Glomerular visceral epithelial cell (primary cell): Measurements from ENCODE around the gene NR2F2.

Experiments used
- DNase-seq: peaks from one replicate; pipeline ENCODE4 v3.0.0-alpha.2; 2016; ENCODE audit errors: extremely low spot score

The NR2F2 gene

DNA sequence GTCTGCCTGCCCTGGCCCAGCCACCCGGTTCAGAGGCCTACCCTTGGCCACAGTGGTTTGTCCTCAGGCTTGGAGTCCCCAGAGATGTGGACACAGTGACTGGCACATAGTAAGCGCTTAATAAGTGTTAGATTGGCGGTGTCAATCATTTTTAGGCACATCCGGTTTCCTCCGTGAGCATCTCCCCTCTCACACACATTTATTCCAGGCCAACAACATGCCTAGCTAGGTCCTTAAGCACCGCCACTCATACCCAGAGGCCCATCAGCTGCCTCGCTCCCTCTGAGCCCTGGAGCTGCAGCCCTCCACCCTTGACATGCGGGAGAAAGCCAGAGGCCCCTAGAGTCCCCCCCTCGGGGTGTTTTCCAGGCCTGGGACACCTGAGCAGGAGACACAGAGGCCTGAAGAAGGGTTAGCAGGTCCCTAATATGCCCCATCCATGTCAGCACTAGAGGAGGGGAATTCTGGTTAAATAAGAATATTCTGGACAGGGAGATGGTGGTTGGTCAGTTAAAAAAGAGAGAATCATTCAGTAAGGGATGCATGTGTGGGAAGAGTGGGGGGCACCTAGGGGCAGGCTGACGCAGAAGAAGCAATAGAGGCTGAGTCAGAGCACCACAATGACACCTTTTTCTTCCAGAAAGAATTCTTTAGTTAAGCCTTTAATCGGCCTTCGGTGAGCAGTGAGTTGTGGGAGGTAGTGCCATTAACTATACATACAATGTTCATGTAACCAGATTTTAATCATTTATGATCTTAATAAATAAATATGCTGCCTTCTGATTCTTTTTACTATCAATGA, 22.3 kb downstream of the NR2F2 start:
- peak; percentile 53 for DNase-seq

- no peak for DNase-seq
Observed at GRCh38 chr15:96353416-96353929, 23.0 kb downstream of the NR2F2 start.

DNA sequence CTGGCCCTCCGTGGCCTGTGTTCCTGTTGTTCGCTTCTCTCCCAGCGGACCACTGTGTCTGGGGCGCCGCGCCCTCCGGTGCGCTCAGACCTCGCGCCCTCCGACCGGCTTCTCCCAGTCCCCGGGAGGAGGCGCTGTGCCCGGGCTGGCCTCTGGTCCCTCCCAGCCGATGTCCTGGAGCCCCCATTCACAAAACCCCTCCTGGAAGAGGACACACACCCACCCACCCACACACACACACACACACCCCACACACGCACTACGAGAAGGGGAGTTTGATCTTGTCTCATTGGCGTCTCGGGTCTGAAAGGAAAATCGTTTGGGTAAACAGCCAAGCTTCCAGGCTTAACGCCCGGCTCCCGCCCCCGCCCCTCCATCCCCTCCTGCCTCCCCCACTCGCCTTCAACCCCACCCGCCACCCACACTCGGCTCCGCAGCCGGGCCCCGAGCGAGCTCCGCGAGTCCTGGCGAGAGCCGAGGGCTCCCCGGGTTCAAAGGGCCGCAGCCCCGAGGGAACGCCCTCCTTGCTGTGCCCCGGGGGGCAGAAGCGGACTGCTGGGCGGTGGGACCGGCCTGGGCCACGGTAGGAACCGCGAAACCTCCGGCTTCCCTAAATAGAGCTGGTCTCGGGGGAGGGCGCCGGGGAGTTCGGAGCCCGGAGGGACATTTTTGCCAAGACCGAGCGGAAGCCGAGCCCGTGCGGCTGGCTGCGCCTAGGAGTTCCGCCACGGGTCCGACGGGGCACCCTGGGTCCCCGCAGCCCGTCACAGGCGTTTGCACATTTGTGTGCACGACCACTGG, 23.6 kb downstream of the NR2F2 start:
- DNase-seq = peak; percentile 20

- DNase-seq = peak; percentile 62
Observed at GRCh38 chr15:96354731-96355567, 24.4 kb downstream of the NR2F2 start.

DNA sequence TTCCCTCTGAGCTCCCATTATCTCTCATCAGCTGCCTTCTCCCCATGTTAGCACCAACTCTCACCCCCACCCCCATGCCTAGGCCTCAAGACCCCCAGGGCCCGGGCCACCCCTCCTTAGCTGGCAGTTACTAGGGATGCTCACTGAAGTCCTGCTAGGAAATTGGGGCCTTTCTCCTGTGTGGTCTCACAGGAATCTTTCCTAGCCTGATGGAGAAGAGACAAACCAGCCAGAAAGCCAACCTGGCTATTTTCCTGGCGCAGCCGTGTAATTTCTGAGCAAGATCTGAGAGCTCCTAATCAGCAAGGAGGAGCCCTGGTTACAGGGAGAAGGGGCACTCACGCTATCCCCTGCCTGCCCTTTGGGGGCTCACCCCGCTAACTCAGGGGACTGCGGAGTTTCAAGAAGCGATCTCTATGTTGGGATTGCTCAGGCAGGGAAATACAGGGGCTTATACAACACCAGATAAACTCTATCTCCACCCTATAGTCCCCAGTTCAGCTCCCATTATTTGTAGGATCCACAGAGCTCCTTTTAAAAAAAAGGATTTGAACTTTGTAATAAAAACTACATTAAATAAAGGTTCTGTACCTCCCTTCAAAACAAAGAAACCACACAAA, 25.2 kb downstream of the NR2F2 start:
- no peak for DNase-seq

DNA sequence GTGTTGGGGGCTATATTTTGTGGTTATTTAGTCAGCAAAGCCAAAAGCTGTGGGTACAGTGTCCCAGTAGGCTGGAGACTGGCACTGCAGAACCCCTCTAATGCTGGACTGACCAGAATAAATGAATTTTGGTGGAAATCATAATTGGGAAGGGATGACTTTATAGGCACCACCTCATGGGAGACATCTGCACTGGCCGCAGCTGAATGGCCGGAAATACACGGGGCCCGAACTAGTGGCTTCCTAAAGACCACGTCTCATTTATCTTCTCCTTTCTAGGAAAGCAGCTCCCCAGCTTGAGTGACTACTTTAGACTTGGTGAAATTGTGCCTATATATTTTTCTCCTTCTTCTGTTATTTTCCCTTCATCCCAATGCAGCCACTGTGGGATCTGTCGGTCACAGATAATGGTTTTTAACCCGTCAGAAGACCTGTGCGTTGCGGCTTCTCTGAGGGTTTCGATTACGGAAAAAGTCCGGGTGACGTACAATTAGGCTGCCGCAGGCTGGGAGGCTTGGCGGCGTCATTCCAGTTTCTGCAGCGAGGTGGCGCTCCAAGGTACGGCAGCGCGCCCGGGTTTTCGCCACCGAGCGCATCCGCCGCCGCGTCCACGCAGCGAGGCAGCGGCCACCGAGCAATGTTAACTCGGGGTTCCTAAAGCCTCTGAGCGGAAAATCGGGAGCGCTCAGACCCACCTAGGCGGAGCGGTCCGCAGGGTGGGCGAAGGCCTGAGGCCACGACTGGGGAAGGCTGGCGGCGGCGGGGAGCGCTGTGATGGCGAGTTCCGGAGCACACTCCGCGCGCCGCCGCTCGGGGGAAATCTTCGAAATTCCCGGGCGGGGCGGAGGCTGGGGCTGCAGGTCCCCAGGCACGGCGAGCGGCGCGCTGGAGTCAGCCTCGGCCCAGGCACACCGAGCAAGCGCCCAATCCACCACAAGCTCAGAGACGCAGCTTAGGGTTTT, 26.3 kb downstream of the NR2F2 start:
- peak; percentile 86 for DNase-seq

DNA sequence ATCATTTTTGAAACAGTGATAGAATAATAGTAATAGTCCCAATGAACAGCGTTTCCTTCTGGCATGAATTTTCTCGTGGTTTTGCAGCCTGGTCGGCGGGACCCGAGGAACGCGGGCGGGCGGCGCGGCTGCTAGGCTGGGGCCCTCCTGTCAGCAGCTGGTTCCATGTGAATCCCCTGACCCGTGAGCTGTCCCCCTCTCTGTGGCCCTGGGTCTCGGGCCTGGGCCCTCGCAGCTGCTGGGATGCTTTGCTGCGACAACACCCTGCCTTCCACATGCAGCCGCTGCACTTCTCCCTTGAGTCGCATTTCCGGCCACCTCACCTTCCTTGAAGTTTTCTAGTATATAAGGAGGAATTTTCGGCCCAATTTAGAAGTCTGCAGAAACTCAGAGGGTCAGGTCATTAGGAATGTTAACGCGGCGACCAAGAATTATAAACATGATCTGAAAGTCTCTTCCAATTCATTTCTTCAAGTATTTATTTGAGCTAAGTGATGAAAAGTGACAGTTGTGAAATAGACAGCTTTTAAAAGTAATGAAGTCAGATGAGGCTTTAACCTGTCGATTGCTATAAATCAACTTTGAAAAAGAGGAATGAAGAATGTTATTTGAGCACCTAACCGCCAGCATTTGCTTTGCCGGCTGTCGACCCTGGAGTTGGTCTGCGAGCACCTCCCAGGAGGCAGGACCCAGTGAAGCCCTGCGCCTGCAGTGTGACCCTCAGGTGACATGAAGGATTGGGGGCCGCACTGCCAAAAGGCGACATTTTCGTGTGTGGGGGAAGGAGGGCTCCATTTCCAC, 27.7 kb downstream of the NR2F2 start:
- no peak for DNase-seq

DNA sequence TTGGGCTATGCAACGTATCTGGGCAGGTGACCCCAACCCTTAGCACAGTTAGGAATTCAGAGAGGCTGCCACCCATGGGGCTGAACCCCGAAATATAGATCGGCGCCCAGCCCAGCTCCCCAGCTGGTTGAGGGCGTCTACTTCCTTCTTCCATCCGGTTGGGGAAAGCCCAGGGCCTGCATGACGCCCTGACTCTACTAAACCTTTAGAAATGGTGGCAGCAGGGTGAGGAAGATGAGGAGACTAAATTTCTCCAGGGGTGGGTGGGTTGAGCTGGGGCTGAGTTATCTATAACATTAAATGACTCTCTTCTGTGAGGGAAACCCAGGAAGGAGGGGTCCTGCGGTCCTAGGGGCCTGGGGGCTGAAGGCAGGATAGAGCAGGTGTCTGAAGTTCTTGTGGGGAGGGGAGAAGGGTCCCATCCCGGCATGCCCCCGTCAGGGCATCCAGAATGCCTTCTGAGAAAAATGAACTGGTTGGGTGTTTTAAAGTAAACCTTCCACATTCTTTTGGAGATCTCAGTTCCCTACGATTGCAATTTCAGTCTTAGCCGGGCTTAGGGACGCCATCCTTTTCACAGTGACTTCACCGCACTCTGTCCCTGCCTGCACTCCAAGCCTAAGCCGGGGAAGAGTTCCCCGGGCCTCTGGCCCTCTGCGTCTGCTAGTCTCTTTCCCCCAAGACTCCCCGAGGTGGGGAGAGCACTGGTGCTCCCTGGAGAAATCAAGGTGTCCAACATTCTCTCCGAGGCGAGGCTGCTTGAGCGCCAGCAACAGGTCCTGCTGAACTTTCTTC, 28.5 kb downstream of the NR2F2 start:
- no peak for DNase-seq

GRCh38 chr15:96359616-96360521, 29.4 kb downstream of the NR2F2 start:
- DNase-seq = no peak

- DNase-seq = no peak
Observed at GRCh38 chr15:96360581-96361308, 30.2 kb downstream of the NR2F2 start.

DNA sequence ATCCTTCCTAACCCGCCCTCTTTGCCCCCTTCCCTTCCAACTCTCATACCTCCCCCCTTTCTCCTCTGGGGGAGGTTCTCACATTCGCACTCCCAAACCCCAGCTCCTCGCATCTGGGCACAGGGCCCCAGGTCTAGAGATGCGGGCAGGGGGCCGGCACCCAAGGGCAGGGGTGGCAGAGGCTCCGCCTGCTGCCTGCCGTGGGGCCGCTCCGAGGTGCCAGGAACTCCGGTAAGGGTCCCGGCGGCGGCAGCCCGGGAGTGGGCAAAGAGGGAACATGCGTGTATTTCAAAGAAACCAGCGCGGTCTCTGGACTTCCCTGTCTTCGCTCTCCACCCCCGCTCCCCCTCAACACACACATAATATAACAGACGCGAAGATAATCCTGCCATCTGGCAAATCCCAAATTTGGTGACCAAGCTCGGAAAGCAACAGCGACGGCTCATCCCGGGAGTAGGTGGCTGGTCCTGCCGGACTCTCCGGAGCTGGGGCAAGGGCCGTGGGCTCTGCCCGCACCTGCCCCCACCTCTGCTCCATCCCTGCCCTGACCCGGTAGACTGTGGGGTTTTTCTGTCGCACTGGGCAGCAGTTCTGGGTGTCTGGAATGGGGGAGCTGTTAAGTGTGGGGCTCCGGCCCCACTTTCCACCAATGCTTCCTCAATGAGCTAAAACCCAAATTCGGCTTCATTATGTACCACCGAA, 31.0 kb downstream of the NR2F2 start:
- DNase-seq = no peak

GRCh38 chr15:96362011-96362754, 31.7 kb downstream of the NR2F2 start:
- DNase-seq = no peak

DNA sequence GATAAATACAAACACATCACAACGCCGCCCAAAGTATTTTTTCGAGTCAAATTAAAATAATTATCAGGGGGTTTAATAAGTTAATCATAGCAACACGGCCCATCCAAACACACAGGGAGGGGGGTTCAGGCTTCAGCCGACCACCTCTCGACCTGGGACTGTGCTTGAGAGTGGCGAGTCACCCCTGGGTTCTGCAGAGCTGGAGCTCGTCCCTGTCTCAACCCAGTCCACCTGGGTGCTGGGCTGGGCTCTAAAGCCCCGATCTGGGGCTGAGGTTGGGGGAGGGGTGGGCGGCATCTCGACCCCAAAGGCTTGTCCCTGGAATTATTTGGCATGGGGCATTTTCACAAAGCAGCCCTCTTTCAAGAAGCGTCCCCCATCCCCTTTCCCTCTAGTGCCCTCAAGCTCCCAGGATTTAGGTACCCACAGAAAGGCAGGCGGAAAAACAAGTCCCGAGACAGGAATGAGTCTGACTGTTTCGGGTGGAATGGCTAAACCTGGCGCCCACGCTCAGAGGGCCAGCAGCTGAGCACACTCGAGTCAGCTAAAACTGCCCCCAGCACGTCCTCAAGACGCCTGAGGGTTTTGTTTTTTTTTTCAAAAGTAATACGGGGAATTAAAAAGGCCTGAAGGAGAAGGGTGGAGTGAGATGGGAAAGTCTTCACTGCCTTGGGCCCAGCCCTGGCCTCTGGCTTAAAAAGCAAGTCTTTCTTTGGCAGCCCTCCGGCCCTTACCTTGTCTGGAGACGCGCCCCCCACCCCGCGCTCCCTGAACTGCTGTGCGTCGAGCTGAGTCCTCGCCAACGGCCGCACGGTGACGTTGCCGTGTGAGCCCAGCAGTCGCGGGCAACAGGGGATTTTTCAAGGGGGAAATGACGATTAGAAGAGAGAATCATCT, 32.5 kb downstream of the NR2F2 start:
- no peak for DNase-seq

DNA sequence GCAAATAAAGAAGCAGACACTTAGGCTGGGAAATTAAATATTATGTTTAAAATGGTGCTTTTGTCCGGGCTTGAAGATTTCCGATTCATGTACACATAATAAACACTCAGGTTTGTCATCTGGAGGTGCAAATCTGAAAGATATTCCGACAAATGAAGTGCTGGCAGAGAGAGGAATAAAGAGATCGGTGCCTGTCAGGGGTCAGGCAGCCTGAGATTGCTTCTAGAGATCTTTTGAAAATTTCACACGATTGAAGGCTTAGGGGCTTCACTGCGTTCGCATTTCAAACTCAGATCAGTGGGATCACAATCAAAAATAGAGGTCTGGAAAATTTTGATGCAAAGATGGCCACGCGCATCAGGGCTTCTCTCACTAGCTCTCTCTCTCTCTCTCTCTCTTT, 33.2 kb downstream of the NR2F2 start:
- no peak for DNase-seq
